K562 (cell line): ENCODE data around the gene DENND6A.

ENCODE experiments used
- CHD2 ChIP-seq: IDR thresholded peaks from 2 replicates; pipeline ENCODE4 v1.6.1; 2011; ENCODE audit warnings: low read depth, low read length
- IRF9 ChIP-seq: fragments of 450-650 bp; IDR thresholded peaks from 2 replicates; pipeline ENCODE4 v1.6.1; 2016; ENCODE audit warnings: missing biosample characterization, missing genetic modification characterization
- RB1 ChIP-seq: fragments of 450-650 bp; IDR thresholded peaks from 2 replicates; pipeline ENCODE4 v1.6.1; 2017; ENCODE audit warnings: low read depth, mild to moderate bottlenecking
- USF1 ChIP-seq: sonication (generic); formaldehyde crosslinking; IDR thresholded peaks from 2 replicates; pipeline ENCODE4 v1.9.0; 2022; ENCODE audit warnings: mild to moderate bottlenecking, missing genetic modification reagents
- ZNF445 ChIP-seq: fragments of 250-450 bp; sonication (Bioruptor Pico); IDR thresholded peaks from 2 replicates; pipeline ENCODE4 v1.4.0; 2020; ENCODE audit warnings: low read depth, mild to moderate bottlenecking, moderate library complexity

- TF ChIP-seq RB1: no peak
- no peak for TF ChIP-seq CHD2
- TF ChIP-seq USF1 (CRISPR knock-in tag): no peak
- no peak for TF ChIP-seq ZNF445 (CRISPR knock-in tag)
- no peak for TF ChIP-seq IRF9
These were observed 4.0 kb upstream of the DENND6A start for GRCh38 chr3:57696801-57697321.
